VCaP (cell line): Measurements from ENCODE around the gene TFCP2.

Experiments used
- H3K27ac ChIP-seq: fragments of 450-650 bp; 2 replicates; pipeline ENCODE4 v1.5.1; 2017
- CTCF ChIP-seq: fragments of 450-650 bp; conservative IDR thresholded peaks from 2 replicates; pipeline ENCODE4 v1.5.1; 2017; ENCODE audit warnings: mild to moderate bottlenecking, moderate library complexity

TFCP2 gene

GRCh38 chr12:51065530-51065929 lies 107.4 kb downstream of the TFCP2 start:
- TF ChIP-seq CTCF: no peak
- peak overlapping the region; percentile 54 for H3K27ac ChIP-seq

GRCh38 chr12:51062631-51063397 lies 110.1 kb downstream of the TFCP2 start:
- 0 out of 2 replicates have a peak overlapping the region, but pooled peaks have one; percentile 54 for H3K27ac ChIP-seq
- no peak for TF ChIP-seq CTCF

DNA sequence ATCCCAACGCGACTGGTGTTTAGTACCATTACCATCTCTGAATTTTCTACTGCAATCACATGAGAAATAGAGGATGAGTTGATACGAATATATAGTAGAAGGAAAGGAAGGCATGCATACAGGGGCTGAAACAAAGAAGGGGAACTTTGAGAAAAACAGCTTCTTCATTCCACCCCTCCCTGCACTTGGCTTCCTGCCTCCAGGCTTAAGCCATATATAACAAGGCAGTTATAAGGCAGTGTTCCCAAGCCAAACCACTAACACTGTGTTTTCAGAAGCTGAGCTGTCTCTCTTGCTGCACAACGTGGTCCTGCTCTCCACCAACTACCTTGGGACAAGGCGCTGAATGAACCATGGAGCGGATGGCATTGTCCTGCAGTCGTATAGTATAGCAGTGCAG lies 113.8 kb downstream of the TFCP2 start:
- TF ChIP-seq CTCF: no peak
- H3K27ac ChIP-seq: no peak overlapping the region

DNA sequence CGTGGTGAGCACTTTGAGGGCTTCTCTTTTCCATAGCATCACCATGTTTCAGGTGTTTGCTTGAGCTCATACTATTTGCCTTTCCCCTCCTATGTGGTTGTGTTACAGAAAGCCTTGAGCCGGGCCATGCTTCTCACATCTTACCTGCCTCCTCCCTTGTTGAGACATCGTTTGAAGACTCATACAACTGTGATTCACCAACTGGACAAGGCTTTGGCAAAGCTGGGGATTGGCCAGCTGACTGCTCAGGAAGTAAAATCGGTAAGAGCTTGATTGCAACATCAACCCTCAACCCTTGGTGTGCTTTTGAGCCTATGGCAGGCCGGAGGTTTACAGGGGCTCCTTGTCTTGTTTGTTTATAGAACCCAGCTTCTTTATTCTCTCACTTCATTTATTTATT lies 116.7 kb downstream of the TFCP2 start:
- H3K27ac ChIP-seq: no peak overlapping the region
- TF ChIP-seq CTCF: no peak

DNA sequence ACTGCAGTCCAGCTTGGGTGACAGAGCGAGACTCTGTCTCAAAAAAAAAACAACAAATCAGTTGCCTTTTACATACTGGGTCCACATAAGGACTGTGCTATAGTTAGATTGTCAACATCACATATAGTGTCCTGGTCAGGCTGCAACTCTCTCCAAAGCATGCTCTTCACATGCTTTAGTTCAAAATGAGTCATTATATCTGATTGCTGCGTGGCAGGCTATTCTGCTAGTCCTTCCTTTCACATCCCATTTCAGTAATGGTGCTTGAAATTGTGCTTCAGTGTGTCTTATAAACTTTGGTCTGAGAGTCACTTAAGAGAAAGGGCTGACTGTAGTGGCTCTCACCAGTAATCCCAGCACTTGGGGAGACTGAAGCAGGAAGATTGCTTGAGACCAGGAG lies 117.9 kb downstream of the TFCP2 start:
- no peak overlapping the region for H3K27ac ChIP-seq
- TF ChIP-seq CTCF: no peak

GRCh38 chr12:51051787-51052186 lies 121.1 kb downstream of the TFCP2 start:
- H3K27ac ChIP-seq: peak overlapping the region; percentile 32; the same call in 1 of the 2 replicates
- TF ChIP-seq CTCF: no peak

- H3K27ac ChIP-seq: peak overlapping the region; percentile 90; the same call in 1 of the 2 replicates
These were observed 123.4 kb downstream of the TFCP2 start for GRCh38 chr12:51049525-51049924.

More at GRCh38 chr12:51049525-51049924, 123.4 kb downstream of the TFCP2 start:
- no peak for TF ChIP-seq CTCF
